Lung (tissue), 12 donors: ENCODE measurements around the gene USP28. TPM values are rescaled to one million over a fixed set of nuclear protein-coding genes. Genes with fewer than 3 reads are reported as not detected.

Experiments
- ATAC-seq: fragments of 200-7000 bp; cut with Tn5 transposase; one replicate; pipeline ENCODE4 v1.9.1; 2020; ENCODE audit warnings: moderate number of reproducible peaks; ENCODE audit not compliant: insufficient read depth, low FRiP score
- DNase-seq, 3 donors: peaks; one replicate each; pipeline ENCODE4 v3.0.0-alpha.2; 2013 to 2017
- H3K27ac ChIP-seq, 2 donors: one replicate each; pipeline ENCODE4 v1.5.1; 2013; ENCODE audit warnings: mild to moderate bottlenecking in 2 of 2, moderate library complexity in 2 of 2, control low read depth in 1 of 2, inconsistent platforms in 1 of 2, low read depth in 1 of 2, low read length in 1 of 2
- H3K27me3 ChIP-seq, 3 donors: one replicate each; pipeline ENCODE4 v1.5.1; 2013; ENCODE audit warnings: low read length in 2 of 3; ENCODE audit not compliant: control insufficient read depth in 3 of 3, insufficient read depth in 3 of 3
- H3K36me3 ChIP-seq, 4 donors: one replicate each; pipeline ENCODE4 v1.5.1; 2013; ENCODE audit warnings: low read length in 4 of 4, mild to moderate bottlenecking in 1 of 4, moderate library complexity in 1 of 4; ENCODE audit not compliant: control insufficient read depth in 4 of 4, insufficient read depth in 4 of 4
- H3K4me1 ChIP-seq, 5 donors: one replicate each; pipeline ENCODE4 v1.5.1; 2013; ENCODE audit warnings: low read length in 5 of 5, mild to moderate bottlenecking in 2 of 5, moderate library complexity in 1 of 5; ENCODE audit not compliant: control insufficient read depth in 5 of 5, insufficient read depth in 5 of 5
- H3K4me3 ChIP-seq: one replicate; pipeline ENCODE4 v1.5.1; 2013; ENCODE audit warnings: mild to moderate bottlenecking, control low read depth, moderate library complexity
- H3K9ac ChIP-seq, 2 donors: one replicate each; pipeline ENCODE4 v1.5.1; 2013; ENCODE audit warnings: low read length in 2 of 2, control low read depth in 1 of 2; ENCODE audit not compliant: insufficient read depth in 1 of 2
- H3K9me3 ChIP-seq, 4 donors: one replicate each; pipeline ENCODE4 v1.5.1; 2013; ENCODE audit warnings: low read length in 3 of 4, mild to moderate bottlenecking in 1 of 4, moderate library complexity in 1 of 4; ENCODE audit not compliant: control insufficient read depth in 4 of 4, insufficient read depth in 3 of 4
- WGBS, 2 donors: extraction: QIAGEN DNeasy Blood & Tissue Kit; methylation state at CpG; one replicate each; pipeline ENCODE4 v1.1.7; 2013; 5-methylcytosine and 5-hydroxymethylcytosine counted together
- polyA plus RNA-seq, 2 donors: library from polyadenylated mRNA; stranded (reverse); fragments of 200-250 nt; gene quantifications; one replicate each; pipeline ENCODE4 v1.2.1, GENCODE V29; 2013
- total RNA-seq, 2 donors: library from RNA; depleted of rRNA in 1 of 2; stranded (reverse); fragments of >200 nt in 1 of 2; gene quantifications; one replicate each; pipeline ENCODE4 v1.2.1, GENCODE V29; 2014 to 2021
- TF ChIP-seq, protein P1 (sequence below): IDR thresholded peaks from 2 replicates; pipeline ENCODE4 v1.5.1; 2012; ENCODE audit warnings: mild to moderate bottlenecking; ENCODE audit errors: control extremely low read depth, extremely low read depth
- donor health status: control.
- donor health status: control.
- donor health status: Bipolar disorder and iron deficiency.
- donor health status: healthy.
- donor health status: DM: yes; HTN: yes; CAD: no.

Gene USP28
- total and polyA plus RNA-seq, 4 donors, result 3.5 to 45.3 (median 14.2) TPM

GRCh38 chr11:113871336-113871735 is 4.0 kb downstream of the USP28 start:
- peaks cover 0 to 21% (median 5%) of the 10 kb centered on the region in 5 donors for H3K4me1 ChIP-seq
- no peaks in the 10 kb centered on the region for H3K9me3 ChIP-seq
- WGBS, 2 donors, result 91 to 93% methylated on average over 3 of the region's 3 CpGs
- DNase-seq (no peak), ATAC-seq (no peak)
- H3K27me3 ChIP-seq, result no peaks in the 10 kb centered on the region
- TF ChIP-seq, protein P1, sequence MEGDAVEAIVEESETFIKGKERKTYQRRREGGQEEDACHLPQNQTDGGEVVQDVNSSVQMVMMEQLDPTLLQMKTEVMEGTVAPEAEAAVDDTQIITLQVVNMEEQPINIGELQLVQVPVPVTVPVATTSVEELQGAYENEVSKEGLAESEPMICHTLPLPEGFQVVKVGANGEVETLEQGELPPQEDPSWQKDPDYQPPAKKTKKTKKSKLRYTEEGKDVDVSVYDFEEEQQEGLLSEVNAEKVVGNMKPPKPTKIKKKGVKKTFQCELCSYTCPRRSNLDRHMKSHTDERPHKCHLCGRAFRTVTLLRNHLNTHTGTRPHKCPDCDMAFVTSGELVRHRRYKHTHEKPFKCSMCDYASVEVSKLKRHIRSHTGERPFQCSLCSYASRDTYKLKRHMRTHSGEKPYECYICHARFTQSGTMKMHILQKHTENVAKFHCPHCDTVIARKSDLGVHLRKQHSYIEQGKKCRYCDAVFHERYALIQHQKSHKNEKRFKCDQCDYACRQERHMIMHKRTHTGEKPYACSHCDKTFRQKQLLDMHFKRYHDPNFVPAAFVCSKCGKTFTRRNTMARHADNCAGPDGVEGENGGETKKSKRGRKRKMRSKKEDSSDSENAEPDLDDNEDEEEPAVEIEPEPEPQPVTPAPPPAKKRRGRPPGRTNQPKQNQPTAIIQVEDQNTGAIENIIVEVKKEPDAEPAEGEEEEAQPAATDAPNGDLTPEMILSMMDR, result no peak
- no peak overlapping the region for H3K4me3 ChIP-seq
- H3K9ac ChIP-seq, result no peak overlapping the region
- H3K36me3 ChIP-seq, result peaks cover 0 to 4% (median under 1%) of the 10 kb centered on the region in 4 donors
- peak overlapping the region in 1 of 2 donors; percentile 71 for H3K27ac ChIP-seq

GRCh38 chr11:113867843-113868503 is 7.4 kb downstream of the USP28 start:
- H3K4me1 ChIP-seq, result peaks cover 0 to 13% (median 2%) of the 10 kb centered on the region in 5 donors
- no peak overlapping the region for H3K4me3 ChIP-seq
- H3K36me3 ChIP-seq, result peaks cover 0 to 10% (median under 1%) of the 10 kb centered on the region in 4 donors
- DNase-seq, result no peak
- H3K9ac ChIP-seq, result no peak overlapping the region
- 84 to 88% methylated on average over 3 of the region's 3 CpGs for WGBS, 2 donors
- H3K9me3 ChIP-seq, result peaks cover 0 to 4% (median 0%) of the 10 kb centered on the region in 4 donors
- H3K27me3 ChIP-seq, result no peaks in the 10 kb centered on the region
- TF ChIP-seq, protein P1, result no peak
- no peak for ATAC-seq
- H3K27ac ChIP-seq, result no peak overlapping the region

DNA sequence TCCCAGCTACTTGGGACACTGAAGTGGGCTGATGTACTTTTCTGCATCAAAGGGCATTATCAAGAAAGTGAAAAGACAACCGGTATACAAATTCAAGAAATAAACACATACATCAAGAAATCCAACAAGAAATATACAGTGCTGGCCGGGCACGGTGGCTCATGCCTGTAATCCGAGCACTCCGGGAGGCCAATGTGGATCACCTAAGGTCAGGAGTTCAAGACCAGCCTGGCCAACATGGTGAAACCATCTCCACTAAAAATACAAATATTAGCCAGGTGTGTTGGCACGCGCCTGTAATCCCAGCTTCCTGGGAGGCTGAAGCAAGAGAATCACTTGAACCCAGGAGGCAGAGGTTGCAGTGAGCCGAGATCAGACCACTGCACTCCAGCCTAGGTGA is 9.5 kb downstream of the USP28 start:
- no peak overlapping the region for H3K4me3 ChIP-seq
- TF ChIP-seq, protein P1, result no peak
- WGBS, 2 donors, result 96 to 97% methylated on average over 8 of the region's 8 CpGs
- H3K27ac ChIP-seq, result no peak overlapping the region
- no peaks in the 10 kb centered on the region for H3K27me3 ChIP-seq
- H3K9me3 ChIP-seq, result peaks cover 0 to 4% (median 0%) of the 10 kb centered on the region in 4 donors
- ATAC-seq (no peak), DNase-seq (no peak)
- H3K4me1 ChIP-seq, result peaks cover 0 to 9% (median 0%) of the 10 kb centered on the region in 5 donors
- peaks cover 0 to 10% (median under 1%) of the 10 kb centered on the region in 4 donors for H3K36me3 ChIP-seq
- no peak overlapping the region for H3K9ac ChIP-seq
